Measurements from ENCODE around the gene SEMA4A.

SEMA4A gene

GRCh38 chr1:156153362-156153761, at the start of gene SEMA4A:
Gene SEMA4A (plus strand): TSS chr1:156153585. CDS start chr1:156154579, 994 bp downstream.
- no peak for TF ChIP-seq CTCF (IDR thresholded peaks at IDR 0.05; ENCODE audit: borderline replicate concordance, control extremely low read depth, extremely low read depth, insufficient read depth, missing control alignments)
- no peak for DNase-seq (ENCODE audit: low spot score)
- in situ Hi-C loops (cut with MboI; ENCODE audit: low sequenced_read_pairs, unreplicated experiment) = no loop called here

GRCh38 chr1:156104065-156104810, 49.1 kb upstream of the SEMA4A start:
- in situ Hi-C loops (cut with MboI; ENCODE audit: low sequenced_read_pairs, unreplicated experiment) = no loop called here
- no peak for DNase-seq (ENCODE audit: low spot score)
- TF ChIP-seq CTCF (IDR thresholded peaks at IDR 0.05; ENCODE audit: borderline replicate concordance, control extremely low read depth, extremely low read depth, insufficient read depth, missing control alignments) = no peak

- no peak for DNase-seq (ENCODE audit: low spot score)
- in situ Hi-C loops (cut with MboI; ENCODE audit: low sequenced_read_pairs, unreplicated experiment) = no loop called here
Observed at GRCh38 chr1:156104861-156105832, 48.2 kb upstream of the SEMA4A start.

GRCh38 chr1:156106624-156107488, 46.5 kb upstream of the SEMA4A start:
- TF ChIP-seq CTCF (IDR thresholded peaks at IDR 0.05; ENCODE audit: borderline replicate concordance, control extremely low read depth, extremely low read depth, insufficient read depth, missing control alignments) = no peak
- no peak for DNase-seq (ENCODE audit: low spot score)
- in situ Hi-C loops (cut with MboI; ENCODE audit: low sequenced_read_pairs, unreplicated experiment) = no loop called here

More at GRCh38 chr1:156104861-156105832, 48.2 kb upstream of the SEMA4A start:
- no peak for TF ChIP-seq CTCF (IDR thresholded peaks at IDR 0.05; ENCODE audit: borderline replicate concordance, control extremely low read depth, extremely low read depth, insufficient read depth, missing control alignments)

GRCh38 chr1:156108057-156108456, 45.3 kb upstream of the SEMA4A start:
- in situ Hi-C loops (cut with MboI; ENCODE audit: low sequenced_read_pairs, unreplicated experiment) = no loop called here
- DNase-seq (ENCODE audit: low spot score) = no peak
- TF ChIP-seq CTCF (IDR thresholded peaks at IDR 0.05; ENCODE audit: borderline replicate concordance, control extremely low read depth, extremely low read depth, insufficient read depth, missing control alignments) = no peak

Measured in GM13976 (cell line).